Spleen (tissue), 7 donors: ENCODE results near the gene FBXL12.

Experiments used
- CTCF ChIP-seq, 11 experiments: fragments of 200-600 bp in 7 of 11; fragments of 450-650 bp in 4 of 11; sonication (generic) in 4 of 11; IDR thresholded peaks in 8 of 11; conservative IDR thresholded peaks in 3 of 11; 1 replicate in 7 of 11; 2 replicates in 4 of 11; pipeline versions ENCODE4 v1.4.0 to v1.8.0; 2016 to 2021; ENCODE audit warnings: antibody characterized with exemption in 11 of 11, inconsistent platforms in 4 of 11, mild to moderate bottlenecking in 1 of 11
- POLR2A ChIP-seq, 3 donors: fragments of 450-650 bp; IDR thresholded peaks; one replicate each; pipeline ENCODE4 v1.5.1; 2017; ENCODE audit warnings: antibody characterized with exemption in 3 of 3, mild to moderate bottlenecking in 1 of 3
- donor health status: DM: no; HTN: no; CAD: no; lungs with moderate emphysema.
- donor health status: DM: no; HTN: no; CAD: no.
- donor health status: DM: no; HTN: no; CAD: no.

DNA sequence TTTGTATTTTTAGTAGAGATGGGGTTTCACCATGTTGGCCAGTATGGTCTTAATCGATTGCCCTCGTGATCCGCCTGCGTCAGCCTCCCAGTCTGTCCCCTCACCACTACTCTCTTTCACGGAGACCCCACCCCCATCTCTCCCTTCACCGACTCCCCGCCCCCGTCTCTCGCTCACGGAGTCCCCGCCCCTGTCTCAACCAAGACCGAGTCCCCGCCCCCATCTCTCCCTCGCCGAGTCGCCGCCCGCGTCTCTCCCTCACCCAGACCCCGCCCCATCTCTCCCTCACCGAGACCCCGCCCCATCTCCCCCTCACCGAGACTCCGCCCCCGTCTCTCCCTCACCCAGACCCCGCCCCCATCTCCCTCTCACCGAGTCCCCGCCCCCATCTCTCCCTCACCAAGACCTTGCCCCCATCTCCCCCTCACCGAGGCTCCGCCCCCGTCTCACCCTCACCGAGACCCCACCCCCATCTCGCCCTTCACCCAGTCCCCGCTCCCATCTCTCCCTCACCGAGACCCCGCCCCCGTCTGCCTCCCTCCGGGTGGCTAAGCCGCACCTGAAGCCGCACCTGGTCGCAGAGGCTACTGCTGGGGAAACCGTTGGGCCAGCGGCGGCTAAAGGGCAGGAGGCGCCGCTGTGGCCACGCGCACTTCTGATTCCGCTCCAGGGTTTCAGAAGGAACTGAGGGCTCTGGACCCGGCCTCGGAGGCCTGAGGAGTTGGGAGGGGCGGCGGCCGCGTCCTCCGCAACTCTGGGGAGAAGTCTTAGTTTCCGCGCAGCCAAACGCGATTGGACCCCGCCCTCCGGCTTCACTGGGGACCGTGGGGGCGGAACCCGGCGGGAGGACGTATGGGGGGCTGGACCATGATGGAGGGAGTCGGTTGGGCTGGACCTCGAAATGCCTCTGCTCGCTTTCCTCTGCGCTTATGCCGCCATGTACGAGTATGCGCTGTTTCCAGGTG lies 33.2 kb downstream of the FBXL12 start:
- TF ChIP-seq CTCF (IDR thresholded peaks at IDR 0.05 in 8 of 11, conservative IDR thresholded peaks at IDR 0.05 in 3 of 11) (no peak), POLR2A (IDR thresholded peaks at IDR 0.05) (peak; percentile 36 to 79 (median 73))
